ENCODE data around the gene AATF.

Gene AATF

DNA sequence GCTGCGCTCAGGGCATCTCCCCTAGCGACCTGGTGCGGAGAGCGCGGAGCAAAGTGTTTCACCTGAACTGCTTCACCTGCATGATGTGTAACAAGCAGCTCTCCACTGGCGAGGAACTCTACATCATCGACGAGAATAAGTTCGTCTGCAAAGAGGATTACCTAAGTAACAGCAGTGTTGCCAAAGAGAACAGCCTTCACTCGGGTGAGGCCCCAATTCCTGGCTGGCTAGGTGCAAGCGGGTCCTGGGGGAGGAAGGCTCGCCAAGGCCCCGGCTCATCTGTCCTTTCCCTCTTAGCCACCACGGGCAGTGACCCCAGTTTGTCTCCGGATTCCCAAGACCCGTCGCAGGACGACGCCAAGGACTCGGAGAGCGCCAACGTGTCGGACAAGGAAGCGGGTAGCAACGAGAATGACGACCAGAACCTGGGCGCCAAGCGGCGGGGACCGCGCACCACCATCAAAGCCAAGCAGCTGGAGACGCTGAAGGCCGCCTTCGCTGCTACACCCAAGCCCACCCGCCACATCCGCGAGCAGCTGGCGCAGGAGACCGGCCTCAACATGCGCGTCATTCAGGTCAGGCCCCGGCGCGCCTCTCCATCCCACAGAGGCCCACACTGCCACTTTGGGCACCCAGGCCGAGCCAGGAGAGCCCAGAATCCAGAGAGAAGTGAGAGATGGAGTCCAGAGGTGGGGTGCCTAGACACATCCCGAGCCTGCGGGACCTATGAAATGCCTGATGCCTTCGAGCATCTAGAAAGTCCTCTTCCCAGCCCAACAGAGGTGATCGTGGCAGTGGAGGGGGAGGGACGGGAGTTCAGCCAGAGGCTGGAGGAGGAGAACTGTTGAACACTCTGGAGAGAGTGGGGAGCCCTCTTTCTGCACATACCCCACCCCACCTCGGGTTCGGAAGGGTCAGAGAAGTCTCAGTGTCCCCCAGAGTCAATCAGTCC lies 8.2 kb upstream of the AATF start:
- Histone ChIP-seq H3K4me1 (ENCODE audit: insufficient read depth, low read length) (peaks cover 39% of the 10 kb centered on the region), H3K4me3 (ENCODE audit: low read length) (no peak overlapping the region), H3K36me3 (ENCODE audit: insufficient read depth, low read length) (no peaks in the 10 kb centered on the region), H3K27me3 (ENCODE audit: insufficient read depth, low read length) (peaks cover 97% of the 10 kb centered on the region), H2AFZ (ENCODE audit: low read depth, low read length) (no peak overlapping the region), H3K9me3 (ENCODE audit: low read length) (no peaks in the 10 kb centered on the region)

DNA sequence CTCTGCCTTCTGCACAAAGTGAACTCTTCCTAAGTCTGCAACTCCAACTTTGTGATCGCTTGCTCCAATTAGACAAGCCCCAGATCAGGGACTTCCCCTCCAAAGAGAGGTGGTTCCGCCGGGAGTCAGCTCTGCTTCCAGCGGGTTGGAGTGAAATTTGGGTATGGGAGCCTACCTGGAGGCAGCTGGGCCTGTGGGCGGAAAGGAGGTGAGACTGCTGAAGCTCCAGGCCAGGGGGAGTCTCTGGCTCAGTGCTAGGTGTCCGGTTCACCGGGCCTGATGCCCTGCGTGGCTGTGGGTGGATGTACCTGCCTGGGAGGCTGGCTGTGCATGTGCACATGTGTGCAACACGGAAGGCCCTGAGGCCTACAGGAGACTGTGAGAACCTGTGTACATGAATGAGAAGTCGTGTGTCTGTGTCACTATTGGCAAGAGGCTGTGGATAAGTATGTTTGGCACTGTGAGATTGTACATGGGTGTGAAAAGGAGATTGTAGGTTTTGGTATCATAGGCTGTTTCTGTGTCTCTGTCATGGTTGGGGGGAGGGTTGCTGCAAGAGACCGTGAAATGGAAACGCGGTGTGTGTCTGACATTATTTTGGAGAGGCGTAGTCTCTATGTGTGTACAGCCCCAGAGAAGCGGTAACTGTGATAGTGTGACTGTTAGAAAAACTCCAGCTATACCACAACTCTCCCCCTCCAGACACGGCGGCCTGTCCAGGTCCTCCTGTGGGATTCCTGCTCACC lies 7.3 kb upstream of the AATF start:
- Histone ChIP-seq H2AFZ (ENCODE audit: low read depth, low read length) (peak overlapping the region; percentile 54), H3K36me3 (ENCODE audit: insufficient read depth, low read length) (no peaks in the 10 kb centered on the region), H3K9me3 (ENCODE audit: low read length) (no peaks in the 10 kb centered on the region), H3K27me3 (ENCODE audit: insufficient read depth, low read length) (peaks cover 97% of the 10 kb centered on the region), H3K4me3 (ENCODE audit: low read length) (peak overlapping the region; percentile 9), H3K4me1 (ENCODE audit: insufficient read depth, low read length) (peaks cover 31% of the 10 kb centered on the region)

DNA sequence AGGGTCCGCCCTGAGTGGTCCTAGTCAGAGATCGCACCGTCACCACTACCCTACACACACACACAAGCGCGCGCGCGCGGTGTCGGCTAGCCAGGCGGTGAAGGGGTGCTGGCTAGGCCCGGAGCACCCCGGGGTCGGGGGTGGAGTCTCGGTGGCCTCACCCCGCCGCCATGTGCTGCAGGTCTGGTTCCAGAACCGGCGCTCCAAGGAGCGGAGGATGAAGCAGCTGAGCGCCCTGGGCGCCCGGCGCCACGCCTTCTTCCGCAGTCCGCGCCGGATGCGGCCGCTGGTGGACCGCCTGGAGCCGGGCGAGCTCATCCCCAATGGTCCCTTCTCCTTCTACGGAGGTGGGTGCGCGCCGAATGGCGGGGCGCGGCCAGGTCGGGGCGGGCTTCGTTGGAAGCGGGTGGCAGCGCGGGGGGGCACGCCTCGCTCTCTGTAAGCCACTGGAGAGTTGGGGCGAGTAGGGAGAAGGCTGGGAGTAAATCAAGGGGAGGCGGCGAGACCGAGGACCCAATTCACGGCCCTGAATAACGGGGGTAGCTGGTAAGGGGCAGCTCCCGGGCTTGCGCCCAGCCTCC lies 6.6 kb upstream of the AATF start:
- H3K9me3 ChIP-seq (ENCODE audit: low read length) = no peaks in the 10 kb centered on the region
- peaks cover 98% of the 10 kb centered on the region for H3K27me3 ChIP-seq (ENCODE audit: insufficient read depth, low read length)
- peaks cover 25% of the 10 kb centered on the region for H3K4me1 ChIP-seq (ENCODE audit: insufficient read depth, low read length)
- peak overlapping the region; percentile 9 for H3K4me3 ChIP-seq (ENCODE audit: low read length)
- no peaks in the 10 kb centered on the region for H3K36me3 ChIP-seq (ENCODE audit: insufficient read depth, low read length)
- peak overlapping the region; percentile 54 for H2AFZ ChIP-seq (ENCODE audit: low read depth, low read length)

DNA sequence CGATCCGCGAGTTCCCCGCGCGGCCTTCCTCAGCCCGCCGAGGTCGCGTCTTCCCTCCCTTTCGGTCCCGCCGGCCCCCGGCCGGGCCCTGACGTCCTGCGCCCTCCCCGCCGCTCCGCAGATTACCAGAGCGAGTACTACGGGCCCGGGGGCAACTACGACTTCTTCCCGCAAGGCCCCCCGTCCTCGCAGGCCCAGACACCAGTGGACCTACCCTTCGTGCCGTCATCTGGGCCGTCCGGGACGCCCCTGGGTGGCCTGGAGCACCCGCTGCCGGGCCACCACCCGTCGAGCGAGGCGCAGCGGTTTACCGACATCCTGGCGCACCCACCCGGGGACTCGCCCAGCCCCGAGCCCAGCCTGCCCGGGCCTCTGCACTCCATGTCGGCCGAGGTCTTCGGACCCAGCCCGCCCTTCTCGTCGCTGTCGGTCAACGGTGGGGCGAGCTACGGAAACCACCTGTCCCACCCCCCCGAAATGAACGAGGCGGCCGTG lies 6.1 kb upstream of the AATF start:
- peaks cover 98% of the 10 kb centered on the region for H3K27me3 ChIP-seq (ENCODE audit: insufficient read depth, low read length)
- H3K4me3 ChIP-seq (ENCODE audit: low read length) = no peak overlapping the region
- H3K4me1 ChIP-seq (ENCODE audit: insufficient read depth, low read length) = peaks cover 21% of the 10 kb centered on the region
- H3K9me3 ChIP-seq (ENCODE audit: low read length) = no peaks in the 10 kb centered on the region
- peak overlapping the region; percentile 54 for H2AFZ ChIP-seq (ENCODE audit: low read depth, low read length)
- H3K36me3 ChIP-seq (ENCODE audit: insufficient read depth, low read length) = no peaks in the 10 kb centered on the region

DNA sequence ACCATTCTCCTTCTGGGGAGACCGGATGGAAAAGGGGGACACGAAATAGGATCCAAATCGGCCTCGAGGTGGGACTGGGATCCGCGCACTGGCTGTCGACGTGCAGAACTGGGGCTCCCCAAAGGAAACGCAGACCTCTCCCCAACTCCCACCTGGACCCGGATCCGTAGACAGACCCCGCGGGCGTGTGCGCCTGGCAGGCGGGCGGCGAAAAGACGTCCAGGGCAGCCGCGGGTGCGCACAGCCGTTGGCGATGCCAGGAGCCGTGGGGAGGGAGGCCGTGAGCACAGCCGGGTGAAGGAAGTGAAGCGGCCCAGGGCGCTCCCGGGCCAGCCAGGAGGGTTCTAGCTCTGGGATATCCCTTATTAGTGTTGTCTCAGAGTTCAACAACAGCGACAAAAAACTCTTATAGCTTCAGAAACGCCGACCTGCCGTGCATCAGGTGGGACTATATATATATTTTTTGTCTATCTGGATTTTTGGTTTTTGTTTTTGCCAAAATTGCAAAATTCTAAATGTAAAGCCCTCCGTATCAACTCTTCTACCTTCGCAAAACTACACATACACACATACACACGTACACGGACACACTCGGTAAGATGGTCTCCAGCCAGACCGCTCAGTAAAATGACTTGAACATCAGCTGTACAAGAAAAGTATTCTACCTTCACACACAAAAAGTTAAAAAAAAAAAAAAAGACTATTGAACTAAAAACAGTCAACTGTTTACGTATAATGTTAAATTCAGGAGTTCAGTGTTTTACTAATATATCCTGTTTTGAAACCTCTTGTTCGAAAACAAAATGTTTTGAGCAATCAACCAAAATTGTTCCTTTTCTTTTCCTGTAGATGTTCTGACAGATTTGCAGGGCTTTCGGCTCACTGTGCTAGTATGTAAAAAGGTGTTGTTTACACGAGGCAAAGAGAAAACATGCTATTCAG lies 5.2 kb upstream of the AATF start:
- Histone ChIP-seq H3K4me3 (ENCODE audit: low read length) (no peak overlapping the region), H3K36me3 (ENCODE audit: insufficient read depth, low read length) (no peaks in the 10 kb centered on the region)

DNA sequence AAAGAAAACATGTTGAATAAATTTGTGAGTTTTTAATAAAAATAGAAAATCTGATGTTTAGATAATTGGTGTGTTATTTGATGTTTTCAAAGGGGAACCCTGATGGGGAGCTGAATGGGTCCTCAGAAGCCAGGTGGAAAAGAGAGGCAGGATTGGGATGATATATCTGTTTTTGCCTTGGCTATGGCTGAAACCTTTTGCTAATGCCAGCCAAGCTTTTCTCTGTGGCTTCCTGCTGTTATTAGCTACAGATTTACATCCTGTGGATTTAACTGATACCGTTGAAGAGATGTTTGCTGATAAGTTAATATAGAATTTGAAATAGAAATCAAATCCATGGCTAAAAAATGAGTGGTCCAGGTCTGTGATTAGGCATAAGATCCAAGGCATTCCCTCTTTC lies 4.2 kb upstream of the AATF start:
- H3K9me3 ChIP-seq (ENCODE audit: low read length) = no peaks in the 10 kb centered on the region
- H3K4me3 ChIP-seq (ENCODE audit: low read length) = no peak overlapping the region
- peaks cover 13% of the 10 kb centered on the region for H3K4me1 ChIP-seq (ENCODE audit: insufficient read depth, low read length)
- H3K27me3 ChIP-seq (ENCODE audit: insufficient read depth, low read length) = peaks cover 84% of the 10 kb centered on the region
- no peak overlapping the region for H2AFZ ChIP-seq (ENCODE audit: low read depth, low read length)
- H3K36me3 ChIP-seq (ENCODE audit: insufficient read depth, low read length) = no peaks in the 10 kb centered on the region

More for the DNA sequence above, 5.2 kb upstream of the AATF start:
- Histone ChIP-seq H3K9me3 (ENCODE audit: low read length) (no peaks in the 10 kb centered on the region), H3K4me1 (ENCODE audit: insufficient read depth, low read length) (peaks cover 22% of the 10 kb centered on the region), H3K27me3 (ENCODE audit: insufficient read depth, low read length) (peaks cover 94% of the 10 kb centered on the region), H2AFZ (ENCODE audit: low read depth, low read length) (no peak overlapping the region)

DNA sequence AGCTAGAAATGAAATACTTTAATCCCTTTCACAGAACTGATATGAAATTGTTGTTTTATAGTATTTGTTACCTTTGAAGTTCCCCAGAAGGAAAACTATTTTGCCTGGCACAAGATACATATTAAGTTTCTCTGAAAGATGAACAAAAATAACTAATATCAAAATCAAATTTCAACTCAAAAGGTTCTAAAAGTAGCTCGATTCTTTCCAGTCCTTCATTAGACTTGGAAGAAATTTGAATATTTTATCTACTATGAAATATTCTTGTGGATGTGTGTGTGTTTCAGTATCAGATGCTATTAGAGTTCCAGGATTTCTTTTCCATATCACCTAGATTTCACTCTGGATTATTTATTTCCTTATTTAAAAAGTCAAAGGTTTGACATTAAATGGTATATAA lies 3.6 kb upstream of the AATF start:
- H3K36me3 ChIP-seq (ENCODE audit: insufficient read depth, low read length) = no peaks in the 10 kb centered on the region
- H3K4me3 ChIP-seq (ENCODE audit: low read length) = no peak overlapping the region
- H3K27me3 ChIP-seq (ENCODE audit: insufficient read depth, low read length) = peaks cover 78% of the 10 kb centered on the region
- no peaks in the 10 kb centered on the region for H3K9me3 ChIP-seq (ENCODE audit: low read length)
- H3K4me1 ChIP-seq (ENCODE audit: insufficient read depth, low read length) = peaks cover 16% of the 10 kb centered on the region
- H2AFZ ChIP-seq (ENCODE audit: low read depth, low read length) = no peak overlapping the region

DNA sequence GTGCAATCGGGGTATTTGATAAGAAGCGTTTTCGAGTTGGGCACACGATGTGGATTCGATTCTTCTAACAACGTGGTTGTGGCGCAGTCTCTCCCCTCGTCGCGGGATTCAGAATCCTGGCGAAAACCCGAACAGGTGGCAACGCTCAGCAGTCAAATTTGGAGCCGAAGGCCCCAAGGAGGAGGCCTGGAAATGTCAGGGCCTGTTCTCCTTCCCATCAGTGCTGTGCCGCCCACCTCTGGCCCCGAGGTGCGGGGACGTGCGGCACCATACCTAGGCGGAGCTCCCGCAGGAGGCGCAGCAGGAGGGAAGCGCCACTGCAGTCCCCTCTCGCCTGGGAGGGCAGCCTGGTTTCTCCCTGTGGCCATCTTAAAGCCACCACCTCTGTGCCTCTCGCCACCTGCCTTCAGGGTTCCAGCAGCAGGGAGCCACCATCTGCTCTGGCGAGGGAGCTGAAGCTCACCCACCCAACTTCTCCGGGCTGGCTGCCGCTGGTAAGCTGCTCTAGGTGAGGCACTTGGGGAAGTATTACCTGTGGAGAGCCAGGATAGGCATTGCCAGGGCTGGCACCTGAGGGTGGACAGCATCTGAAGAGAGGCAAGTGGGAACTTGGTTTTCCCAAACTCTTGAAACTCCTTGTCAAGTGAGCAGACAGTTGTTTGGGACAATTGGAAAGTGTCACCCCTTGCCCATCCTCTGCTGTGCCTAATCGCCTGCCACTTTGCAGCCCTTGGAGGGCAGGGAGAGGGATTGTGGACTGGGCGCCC lies 2.6 kb upstream of the AATF start:
- Histone ChIP-seq H3K27me3 (ENCODE audit: insufficient read depth, low read length) (peaks cover 68% of the 10 kb centered on the region), H3K36me3 (ENCODE audit: insufficient read depth, low read length) (peaks cover 6% of the 10 kb centered on the region), H2AFZ (ENCODE audit: low read depth, low read length) (no peak overlapping the region), H3K9me3 (ENCODE audit: low read length) (no peaks in the 10 kb centered on the region), H3K4me1 (ENCODE audit: insufficient read depth, low read length) (peaks cover 19% of the 10 kb centered on the region), H3K4me3 (ENCODE audit: low read length) (no peak overlapping the region)

DNA sequence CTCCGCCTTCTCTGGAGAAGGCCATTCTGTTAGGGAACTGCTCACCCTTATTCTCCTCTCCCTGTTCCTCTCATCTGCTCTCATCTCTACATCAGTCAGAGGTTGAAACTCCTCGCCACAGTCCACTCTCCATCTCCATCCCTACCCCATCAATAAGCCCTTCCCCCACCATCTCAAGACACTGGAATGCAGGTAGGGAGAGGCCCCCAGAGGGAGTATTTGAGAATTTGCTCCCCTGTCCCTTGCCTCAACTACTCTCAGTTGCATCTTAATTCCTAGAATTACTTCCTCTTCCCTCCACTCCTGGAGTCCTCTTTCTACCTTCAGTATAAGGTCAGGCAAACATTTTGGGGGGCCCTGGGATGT lies 2.0 kb upstream of the AATF start:
- no peaks in the 10 kb centered on the region for H3K9me3 ChIP-seq (ENCODE audit: low read length)
- H3K4me1 ChIP-seq (ENCODE audit: insufficient read depth, low read length) = peaks cover 19% of the 10 kb centered on the region
- peaks cover 63% of the 10 kb centered on the region for H3K27me3 ChIP-seq (ENCODE audit: insufficient read depth, low read length)
- no peak overlapping the region for H2AFZ ChIP-seq (ENCODE audit: low read depth, low read length)
- no peak overlapping the region for H3K4me3 ChIP-seq (ENCODE audit: low read length)
- H3K36me3 ChIP-seq (ENCODE audit: insufficient read depth, low read length) = peaks cover 10% of the 10 kb centered on the region

DNA sequence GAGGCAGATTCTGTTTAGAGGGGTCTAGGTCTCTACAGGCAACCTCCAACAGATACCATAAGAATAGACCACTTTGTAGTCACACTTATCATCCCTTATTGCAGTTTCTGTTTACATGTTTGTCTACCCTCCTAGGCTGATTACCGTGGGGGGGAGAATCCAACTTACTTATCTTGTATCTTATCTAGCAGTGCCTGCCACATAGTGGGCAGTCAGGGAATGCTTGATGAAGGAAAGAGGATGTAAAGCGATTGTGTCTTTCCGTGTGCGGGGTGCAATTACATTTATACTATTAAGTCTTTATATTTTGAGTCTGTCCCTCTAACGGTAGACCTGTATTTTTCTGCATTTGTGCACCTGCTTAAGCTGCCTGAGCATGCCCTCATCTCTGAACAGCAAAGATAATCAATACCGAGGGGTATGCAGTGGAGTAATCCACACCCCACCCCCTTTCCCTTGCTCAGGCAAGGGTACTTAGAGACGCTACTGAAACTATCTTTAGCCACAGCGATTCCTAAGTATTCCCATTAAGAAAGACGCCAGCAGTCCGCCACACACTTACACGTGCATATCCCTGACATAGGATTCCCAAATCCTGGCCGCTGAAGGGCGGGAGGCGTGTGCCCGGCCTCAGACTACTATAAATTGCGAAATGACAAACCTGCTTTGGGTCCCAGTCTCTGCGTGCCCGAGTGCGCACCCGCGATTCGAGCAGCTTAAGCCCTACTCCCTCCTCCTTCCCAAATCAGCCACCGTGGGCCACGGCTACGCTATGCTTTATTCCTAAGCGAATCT lies 635 bp upstream of the AATF start:
- H3K36me3 ChIP-seq (ENCODE audit: insufficient read depth, low read length) = peaks cover 22% of the 10 kb centered on the region
- H3K4me1 ChIP-seq (ENCODE audit: insufficient read depth, low read length) = peaks cover 15% of the 10 kb centered on the region
- H3K9me3 ChIP-seq (ENCODE audit: low read length) = no peaks in the 10 kb centered on the region
- peak overlapping the region; percentile 59 for H3K4me3 ChIP-seq (ENCODE audit: low read length)
- peak overlapping the region; percentile 95 for H2AFZ ChIP-seq (ENCODE audit: low read depth, low read length)
- H3K27me3 ChIP-seq (ENCODE audit: insufficient read depth, low read length) = peaks cover 49% of the 10 kb centered on the region

DNA sequence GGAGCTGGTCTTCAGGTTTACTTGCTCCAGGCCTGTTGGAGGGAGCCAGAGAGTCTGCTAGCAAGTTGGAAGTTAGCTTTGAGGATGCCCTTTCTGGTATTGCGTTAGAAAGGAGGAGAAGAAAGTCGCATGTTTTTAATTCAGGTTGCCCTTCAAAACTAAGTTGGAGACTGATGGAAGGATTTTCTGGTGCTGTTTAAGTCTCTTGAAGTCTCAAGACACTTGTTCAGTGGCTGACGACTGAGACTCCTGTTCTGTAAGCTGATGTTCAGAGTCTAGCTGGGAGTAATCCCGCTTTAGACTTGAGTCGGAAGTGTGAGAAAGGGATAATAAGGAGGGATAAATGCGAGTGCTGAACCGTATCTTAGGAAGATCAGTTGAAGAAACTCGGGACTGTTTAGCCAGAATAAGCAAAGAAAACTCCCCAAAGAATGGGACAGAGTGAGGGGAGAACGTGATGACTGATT lies 740 bp downstream of the AATF start:
- peak overlapping the region; percentile 59 for H3K4me3 ChIP-seq (ENCODE audit: low read length)
- no peaks in the 10 kb centered on the region for H3K9me3 ChIP-seq (ENCODE audit: low read length)
- H3K27me3 ChIP-seq (ENCODE audit: insufficient read depth, low read length) = peaks cover 36% of the 10 kb centered on the region
- H3K4me1 ChIP-seq (ENCODE audit: insufficient read depth, low read length) = peaks cover 15% of the 10 kb centered on the region
- H2AFZ ChIP-seq (ENCODE audit: low read depth, low read length) = peak overlapping the region; percentile 52
- peaks cover 35% of the 10 kb centered on the region for H3K36me3 ChIP-seq (ENCODE audit: insufficient read depth, low read length)
